IMR-90 (cell line): Measurements from ENCODE around the gene CSF1. TPM values are rescaled to one million over a fixed set of nuclear protein-coding genes. Genes with fewer than 3 reads are reported as not detected.

Experiments
- ATAC-seq: fragments of 200-7000 bp; cut with Tn5 transposase; 2 replicates; pipeline ENCODE4 v1.9.1; 2020; ENCODE audit warnings: low read depth, mild to moderate bottlenecking, moderate library complexity
- BruUV-seq: library from RNA; stranded (reverse); fragments of 400-500 nt; replicated peaks from 2 replicates; lab custom pipeline; 2021; lab: Mats Ljungman, UMichigan
- CTCF ChIA-PET: fragments of 300-600 bp; formaldehyde crosslinking; extraction: SDS; loops from one replicate; lab custom pipeline; 2021; ENCODE audit warnings: antibody characterized with exemption; lab: Yijun Ruan, JAX
- POLR2A ChIA-PET: fragments of 300-600 bp; sonication (Branson Sonifier 250); formaldehyde crosslinking; loops from one replicate; lab custom pipeline; 2022; ENCODE audit warnings: antibody characterized with exemption; ENCODE audit not compliant: unreplicated experiment; lab: Charles Lee
- DNase-seq: peaks from one replicate; pipeline ENCODE4 v3.0.0; 2013
- H2AFZ ChIP-seq: replicated peaks from 2 replicates; pipeline ENCODE3; 2013; ENCODE audit warnings: low read length, mild to moderate bottlenecking; ENCODE audit not compliant: poor library complexity
- H2AK5ac ChIP-seq: 2 replicates; pipeline ENCODE4 v1.6.1; 2013; ENCODE audit warnings: low read depth, low read length, inconsistent platforms
- H2AK9ac ChIP-seq: replicated peaks from 2 replicates; pipeline ENCODE3; 2013; ENCODE audit warnings: mild to moderate bottlenecking, low read depth, low read length, moderate library complexity; ENCODE audit not compliant: poor library complexity
- H2BK120ac ChIP-seq: 2 replicates; pipeline ENCODE4 v1.6.1; 2013; ENCODE audit warnings: low read depth, low read length, inconsistent platforms
- H2BK15ac ChIP-seq: 3 replicates; pipeline ENCODE4 v1.6.1; 2013; ENCODE audit warnings: low read depth, low read length, inconsistent platforms
- H2BK20ac ChIP-seq: 2 replicates; pipeline ENCODE4 v1.6.1; 2013; ENCODE audit warnings: low read depth, mild to moderate bottlenecking, inconsistent platforms, low read length, moderate library complexity
- H2BK5ac ChIP-seq: 2 replicates; pipeline ENCODE4 v1.6.1; 2013; ENCODE audit warnings: mild to moderate bottlenecking, low read depth, low read length, inconsistent platforms; ENCODE audit not compliant: poor library complexity, severe bottlenecking
- H3K14ac ChIP-seq: replicated peaks from 2 replicates; pipeline ENCODE4 v1.6.1; 2013; ENCODE audit warnings: low read depth, low read length, inconsistent platforms
- H3K18ac ChIP-seq: 2 replicates; pipeline ENCODE4 v1.6.1; 2013; ENCODE audit warnings: low read depth, low read length, control low read depth
- H3K23ac ChIP-seq: 2 replicates; pipeline ENCODE4 v1.6.1; 2013; ENCODE audit warnings: low read depth, low read length, inconsistent platforms
- H3K27ac ChIP-seq: 2 replicates; pipeline ENCODE4 v1.5.1; 2013; ENCODE audit warnings: mild to moderate bottlenecking, control low read depth, low read length; ENCODE audit not compliant: insufficient read depth
- H3K27me3 ChIP-seq: 2 replicates; pipeline ENCODE4 v1.6.1; 2013; ENCODE audit warnings: low read length; ENCODE audit not compliant: control insufficient read depth, insufficient read depth
- H3K36me3 ChIP-seq: 2 replicates; pipeline ENCODE4 v1.6.1; 2013; ENCODE audit warnings: low read length, mixed read lengths; ENCODE audit not compliant: control insufficient read depth, insufficient read depth
- H3K4ac ChIP-seq: 2 replicates; pipeline ENCODE4 v1.6.1; 2013; ENCODE audit warnings: low read depth, low read length, inconsistent platforms
- H3K4me1 ChIP-seq: 2 replicates; pipeline ENCODE4 v1.6.1; 2013; ENCODE audit warnings: low read length, mixed read lengths; ENCODE audit not compliant: control insufficient read depth, insufficient read depth
- H3K4me2 ChIP-seq: 2 replicates; pipeline ENCODE4 v1.6.1; 2013; ENCODE audit warnings: low read depth, mild to moderate bottlenecking, control low read depth, low read length, moderate library complexity
- H3K4me3 ChIP-seq: 2 replicates; pipeline ENCODE4 v1.5.1; 2013; ENCODE audit warnings: low read depth, mild to moderate bottlenecking, control low read depth, low read length, moderate library complexity; ENCODE audit not compliant: insufficient read depth
- H3K56ac ChIP-seq: 2 replicates; pipeline ENCODE4 v1.6.1; 2013; ENCODE audit warnings: low read length, inconsistent platforms; ENCODE audit not compliant: insufficient read depth; ENCODE audit errors: extremely low read depth
- H3K79me1 ChIP-seq, 2 experiments: 2 replicates each; pipeline ENCODE4 v1.6.1; 2013; ENCODE audit warnings: low read length in 2 of 2, inconsistent platforms in 1 of 2, low read depth in 1 of 2
- H3K9ac ChIP-seq: 2 replicates; pipeline ENCODE4 v1.6.1; 2013; ENCODE audit warnings: low read depth, low read length, control low read depth
- H3K9me1 ChIP-seq: 2 replicates; pipeline ENCODE4 v1.6.1; 2013; ENCODE audit warnings: low read length, inconsistent platforms; ENCODE audit not compliant: insufficient read depth
- H3K9me3 ChIP-seq: 2 replicates; pipeline ENCODE4 v1.6.1; 2013; ENCODE audit warnings: low read length; ENCODE audit not compliant: control insufficient read depth, insufficient read depth
- H4K20me1 ChIP-seq: 2 replicates; pipeline ENCODE4 v1.6.1; 2013; ENCODE audit warnings: low read length, inconsistent platforms; ENCODE audit not compliant: insufficient read depth
- H4K5ac ChIP-seq: 2 replicates; pipeline ENCODE4 v1.6.1; 2013; ENCODE audit warnings: mild to moderate bottlenecking, low read depth, low read length, control low read depth
- H4K8ac ChIP-seq, 2 experiments: 2 replicates each; pipeline ENCODE4 v1.6.1; 2013; ENCODE audit warnings: low read depth in 2 of 2, low read length in 2 of 2, control low read depth in 1 of 2, inconsistent platforms in 1 of 2
- H4K91ac ChIP-seq: 2 replicates; pipeline ENCODE4 v1.6.1; 2013; ENCODE audit warnings: low read depth, low read length, inconsistent platforms; ENCODE audit not compliant: insufficient read depth
- BHLHE40 ChIP-seq: fragments of 150-350 bp; IDR thresholded peaks from 2 replicates; pipeline ENCODE4 v1.6.1; 2016; ENCODE audit warnings: mild to moderate bottlenecking, low read depth, low read length
- CEBPB ChIP-seq: IDR thresholded peaks from 2 replicates; pipeline ENCODE4 v1.6.1; 2012; ENCODE audit warnings: low read depth, low read length, improper control_type of control experiment
- CTCF ChIP-seq: conservative IDR thresholded peaks from 2 replicates; pipeline ENCODE4 v1.5.1; 2012; ENCODE audit warnings: mild to moderate bottlenecking, low read depth, low read length, improper control_type of control experiment
- ELK1 ChIP-seq: fragments of 150-350 bp; IDR thresholded peaks from 2 replicates; pipeline ENCODE4 v1.6.1; 2016; ENCODE audit warnings: low read depth, mild to moderate bottlenecking, low read length, moderate library complexity, borderline replicate concordance
- FOS ChIP-seq: fragments of 150-350 bp; IDR thresholded peaks from 2 replicates; pipeline ENCODE4 v1.6.1; 2016; ENCODE audit warnings: low read depth, low read length
- MAFK ChIP-seq: IDR thresholded peaks from 2 replicates; pipeline ENCODE4 v1.6.1; 2012; ENCODE audit warnings: low read depth, low read length, improper control_type of control experiment
- MAZ ChIP-seq: IDR thresholded peaks from 2 replicates; pipeline ENCODE4 v1.6.1; 2012; ENCODE audit warnings: low read depth, mild to moderate bottlenecking, low read length, improper control_type of control experiment, moderate library complexity, borderline replicate concordance
- MXI1 ChIP-seq: IDR thresholded peaks from 2 replicates; pipeline ENCODE4 v1.6.1; 2012; ENCODE audit warnings: low read depth, mild to moderate bottlenecking, low read length, moderate library complexity, borderline replicate concordance
- NFE2L2 ChIP-seq: fragments of 150-350 bp; IDR thresholded peaks from 2 replicates; pipeline ENCODE4 v1.6.1; 2016; ENCODE audit warnings: low read depth, mild to moderate bottlenecking, low read length
- POLR2A ChIP-seq: IDR thresholded peaks from 2 replicates; pipeline ENCODE4 v1.6.1; 2012; ENCODE audit warnings: mild to moderate bottlenecking, low read depth, low read length
- RAD21 ChIP-seq: IDR thresholded peaks from 2 replicates; pipeline ENCODE4 v1.6.1; 2012; ENCODE audit warnings: low read length, improper control_type of control experiment
- RFX5 ChIP-seq: IDR thresholded peaks from 2 replicates; pipeline ENCODE4 v1.8.0; 2012; ENCODE audit warnings: low read depth, mild to moderate bottlenecking, low read length, moderate library complexity
- SMC3 ChIP-seq: fragments of 150-350 bp; IDR thresholded peaks from 2 replicates; pipeline ENCODE4 v1.6.1; 2016; ENCODE audit warnings: low read depth, mild to moderate bottlenecking, antibody characterized with exemption, low read length, moderate library complexity
- WGBS, 2 experiments: methylation state at CpG; one replicate each; pipeline versions ENCODE4 v1.1.5 to v1.1.7; 2013; ENCODE audit warnings: missing lambda C conversion rate in 2 of 2; ENCODE audit not compliant: insufficient read length in 1 of 2; ENCODE audit errors: extremely low coverage in 2 of 2; 5-methylcytosine and 5-hydroxymethylcytosine counted together
- dilution Hi-C: fragments of 300-500 bp; cut with HindIII; formaldehyde crosslinking; loops from one replicate; pipeline ENCODE4 v1.14.3; 2018; ENCODE audit warnings: low sequenced_read_pairs; ENCODE audit not compliant: unreplicated experiment
- in situ Hi-C: fragments of 300-500 bp; cut with MboI; formaldehyde crosslinking; loops from 3 replicates; pipeline ENCODE4 v1.14.3; 2019; ENCODE audit warnings: low sequenced_read_pairs, inconsistent platforms, mixed read lengths
- intact Hi-C: fragments of 100-400 bp; cut with micrococcal nuclease; formaldehyde crosslinking; loops from 2 replicates; pipeline ENCODE4 v1.10.0; 2022
- polyA plus RNA-seq, 3 experiments: library from polyadenylated mRNA; depleted of rRNA; stranded (reverse); fragments of >200 nt; gene quantifications; 2 replicates each; pipeline ENCODE4 v1.2.3, GENCODE V29; 2012; ENCODE audit warnings: low replicate concordance in 1 of 3
- total RNA-seq: library from RNA; depleted of rRNA; stranded (reverse); fragments of >200 nt; gene quantifications from 2 replicates; pipeline ENCODE4 v1.2.3, GENCODE V29; 2012

The CSF1 gene
- total and polyA plus RNA-seq, 2 of the 4 experiments (the other 2 are of a cell fraction): 14.3 to 22.0 TPM

- Histone ChIP-seq H3K4me1 (peaks cover 10% of the 10 kb centered on the region), H3K36me3 (no peaks in the 10 kb centered on the region), H2BK15ac (no peak overlapping the region), H3K9me1 (no peaks in the 10 kb centered on the region), H3K9ac (no peak overlapping the region), H3K4me2 (no peak overlapping the region), H3K14ac (no peak overlapping the region), H4K91ac (no peak overlapping the region), H3K79me1 (no peaks in the 10 kb centered on the region), H4K8ac (no peak overlapping the region), H4K20me1 (no peaks in the 10 kb centered on the region), H2AFZ (no peak overlapping the region), H2BK20ac (no peak overlapping the region), H2AK5ac (no peak overlapping the region), H3K56ac (no peak overlapping the region), H3K23ac (no peak overlapping the region), H2BK5ac (no peak overlapping the region), H3K27me3 (no peaks in the 10 kb centered on the region), H3K4ac (no peak overlapping the region), H2BK120ac (no peak overlapping the region), H3K18ac (no peak overlapping the region), H4K5ac (no peak overlapping the region), H2AK9ac (no peak overlapping the region), H3K27ac (no peak overlapping the region), H3K4me3 (no peak overlapping the region), H3K9me3 (no peaks in the 10 kb centered on the region)
- in situ Hi-C loops (no loop called here), intact Hi-C loops (no loop called here), dilution Hi-C loops (no loop called here)
- ATAC-seq (no peak), DNase-seq (no peak)
- BruUV-seq: no TSS peak
- CTCF ChIA-PET: no interaction called here
- POLR2A ChIA-PET: no interaction called here
- whole genome bisulfite sequencing, 2 experiments: no CpG with 5 or more reads among the region's 2 CpGs
- TF ChIP-seq RAD21 (no peak), POLR2A (no peak), RFX5 (no peak), CEBPB (no peak), MAZ (no peak), ELK1 (no peak), MAFK (no peak), FOS (no peak), NFE2L2 (no peak), CTCF (no peak), BHLHE40 (no peak), SMC3 (no peak), MXI1 (no peak)
Observed at GRCh38 chr1:109866071-109866470, 44.6 kb upstream of the CSF1 start.
